NCI-H2196 (cell line): ENCODE results near the gene PGBD5.

ENCODE experiments used
- DNase-seq: peaks from one replicate; lab custom pipeline; 2025; ENCODE audit not compliant: unreplicated experiment; lab: John Stamatoyannopoulos, UW

PGBD5 gene

GRCh38 chr1:230377851-230378250, 48.3 kb downstream of the PGBD5 start:
- DNase-seq = no peak

GRCh38 chr1:230377324-230377723, 48.8 kb downstream of the PGBD5 start:
- DNase-seq = no peak

DNA sequence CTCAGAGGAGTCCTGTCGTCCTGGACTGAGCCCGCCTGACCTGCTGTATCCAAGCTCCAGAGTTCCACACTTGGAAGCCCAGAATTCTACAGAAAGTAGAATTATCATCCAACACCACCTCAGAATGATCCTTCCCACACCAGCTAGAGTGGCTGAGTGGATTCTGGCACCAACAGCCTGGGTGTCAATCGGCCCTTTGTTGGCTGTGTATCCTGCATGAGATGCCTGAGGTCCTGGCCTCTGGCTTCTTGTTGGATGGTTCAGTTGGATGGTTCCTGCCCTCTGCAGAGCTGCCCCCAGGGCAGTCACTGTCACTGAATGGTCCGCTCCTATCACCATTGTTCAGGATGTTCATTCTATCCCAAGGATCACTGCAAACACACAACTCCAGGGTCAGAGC, 49.8 kb downstream of the PGBD5 start:
- DNase-seq = no peak

GRCh38 chr1:230375780-230376179, 50.4 kb downstream of the PGBD5 start:
- DNase-seq = peak; percentile 26

- DNase-seq = no peak
Observed at GRCh38 chr1:230375147-230375546, 51.0 kb downstream of the PGBD5 start.

- no peak for DNase-seq
Observed at GRCh38 chr1:230371923-230372703, 54.0 kb downstream of the PGBD5 start.

DNA sequence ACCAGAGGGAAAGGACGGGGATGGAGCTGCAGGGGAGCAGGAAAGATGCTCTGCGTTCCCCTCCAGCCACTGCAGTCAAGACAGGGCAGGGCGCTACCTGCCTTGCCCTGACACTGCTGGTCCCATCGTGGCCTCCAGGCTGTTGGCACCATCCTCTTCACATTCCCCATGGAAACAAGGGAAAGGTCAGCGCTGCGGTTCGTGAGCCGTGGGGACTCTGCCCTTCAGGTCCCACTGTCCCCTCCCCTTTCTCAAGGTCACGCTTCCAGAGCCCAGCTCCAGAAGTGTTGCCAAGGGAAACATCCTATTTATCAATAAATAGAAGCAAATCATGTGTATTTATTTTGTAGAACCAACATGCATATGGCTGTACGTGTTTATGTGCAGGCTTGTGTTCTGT, 56.0 kb downstream of the PGBD5 start:
- no peak for DNase-seq

DNA sequence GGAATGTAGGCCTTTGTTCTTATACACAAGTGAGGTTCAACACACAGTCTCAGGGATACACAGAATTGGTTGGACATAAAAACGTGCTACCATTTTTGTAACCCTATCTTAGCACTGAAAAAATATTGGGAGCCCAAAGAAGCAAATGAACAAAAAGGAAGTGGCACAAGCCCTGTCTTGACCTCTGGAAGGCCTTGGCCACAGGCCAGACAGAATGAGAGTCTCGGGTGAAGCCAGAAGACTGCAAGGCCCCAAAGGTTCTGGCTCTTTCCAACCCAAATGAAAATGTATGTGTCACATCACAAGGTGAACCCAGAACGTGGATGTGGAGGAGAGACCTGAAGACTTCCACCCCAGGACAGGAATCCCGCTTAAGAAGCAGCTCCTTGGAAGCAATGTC, 57.3 kb downstream of the PGBD5 start:
- DNase-seq = no peak

GRCh38 chr1:230368363-230368762, 57.8 kb downstream of the PGBD5 start:
- DNase-seq = no peak

GRCh38 chr1:230366504-230366915, 59.6 kb downstream of the PGBD5 start:
- DNase-seq = no peak

DNA sequence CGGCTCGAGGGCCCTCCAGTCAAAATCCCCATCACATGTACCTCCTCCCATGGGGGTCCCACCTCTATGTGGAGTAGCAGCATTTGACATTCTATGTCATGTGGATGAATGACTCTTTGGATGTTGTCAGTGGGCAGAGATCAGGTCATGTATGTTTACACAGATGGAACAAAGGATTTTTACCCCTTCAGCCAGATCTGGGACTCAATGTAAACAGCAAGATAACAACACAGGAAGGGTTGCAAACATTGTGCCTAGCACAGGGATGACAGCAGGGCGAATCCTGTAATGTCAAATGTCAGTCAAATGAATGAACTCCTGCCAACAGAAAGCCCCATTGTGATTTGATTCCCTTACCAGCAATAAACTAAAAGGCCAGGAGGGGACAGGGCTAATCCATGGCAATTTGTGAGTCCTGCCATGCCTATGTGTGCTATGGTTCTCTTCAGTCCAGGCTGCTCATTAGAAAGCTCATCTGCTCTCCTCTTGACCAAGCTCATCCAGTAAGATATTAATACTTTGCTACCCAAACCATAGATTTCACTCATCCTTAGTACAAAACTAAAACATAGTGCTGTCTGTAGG, 60.3 kb downstream of the PGBD5 start:
- no peak for DNase-seq

- DNase-seq = no peak
Observed at GRCh38 chr1:230362949-230363348, 63.2 kb downstream of the PGBD5 start.

DNA sequence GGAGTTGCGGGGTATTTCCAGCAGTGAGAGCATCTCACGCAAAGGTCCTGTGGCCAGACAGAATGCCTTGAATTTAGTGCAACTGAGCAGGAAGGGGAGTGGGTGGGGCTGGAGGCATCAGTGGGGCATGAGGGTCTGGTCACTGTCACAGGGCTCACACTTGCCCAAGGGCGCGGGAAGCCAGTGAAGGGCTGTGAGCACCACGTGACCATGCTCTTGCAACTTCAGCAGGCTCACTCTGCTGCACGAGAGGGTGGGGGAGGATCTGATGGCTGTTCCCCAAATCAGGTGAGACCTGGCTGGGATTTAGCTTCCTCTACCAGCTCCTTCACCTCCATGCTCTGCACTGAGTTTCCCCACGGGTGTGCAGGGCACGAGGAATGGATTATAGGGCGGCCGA, 64.2 kb downstream of the PGBD5 start:
- no peak for DNase-seq

DNA sequence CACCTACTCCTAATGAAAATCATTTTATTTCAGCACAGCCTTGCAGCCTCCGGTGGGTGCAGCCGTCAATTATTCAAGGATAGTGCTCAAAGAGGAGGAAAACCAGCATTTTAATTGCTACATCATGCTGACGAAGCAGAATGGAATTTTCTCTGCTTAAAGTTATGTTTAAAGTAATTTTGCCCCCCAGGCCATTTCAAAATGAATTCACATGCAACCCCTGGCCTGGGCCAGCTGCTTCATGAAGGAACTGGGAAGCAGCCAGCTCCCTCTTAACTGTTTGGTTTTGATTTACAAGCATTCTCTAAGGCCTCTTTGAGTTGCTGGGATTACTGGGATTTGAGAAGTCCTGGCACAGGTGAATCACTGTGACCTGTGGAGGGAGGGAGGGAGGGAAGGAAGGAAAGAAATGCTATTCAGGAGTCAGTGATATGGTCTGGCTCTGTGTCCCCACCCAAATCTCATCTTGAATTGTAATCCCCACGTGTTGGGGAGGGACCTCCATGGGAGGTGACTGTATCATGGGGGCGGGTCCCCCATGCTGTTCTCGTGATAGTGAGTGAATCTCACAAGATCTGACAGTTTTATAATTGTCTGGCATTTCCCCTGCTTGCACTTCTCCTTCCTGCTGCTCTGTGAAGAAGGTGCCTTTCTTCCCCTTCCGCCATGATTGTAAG, 66.0 kb downstream of the PGBD5 start:
- peak; percentile 17 for DNase-seq

GRCh38 chr1:230356869-230357794, 69.0 kb downstream of the PGBD5 start:
- DNase-seq = no peak

GRCh38 chr1:230356190-230356589, 69.9 kb downstream of the PGBD5 start:
- DNase-seq = no peak

GRCh38 chr1:230355594-230355993, 70.5 kb downstream of the PGBD5 start:
- no peak for DNase-seq

- no peak for DNase-seq
Observed at GRCh38 chr1:230355128-230355527, 71.0 kb downstream of the PGBD5 start.

DNA sequence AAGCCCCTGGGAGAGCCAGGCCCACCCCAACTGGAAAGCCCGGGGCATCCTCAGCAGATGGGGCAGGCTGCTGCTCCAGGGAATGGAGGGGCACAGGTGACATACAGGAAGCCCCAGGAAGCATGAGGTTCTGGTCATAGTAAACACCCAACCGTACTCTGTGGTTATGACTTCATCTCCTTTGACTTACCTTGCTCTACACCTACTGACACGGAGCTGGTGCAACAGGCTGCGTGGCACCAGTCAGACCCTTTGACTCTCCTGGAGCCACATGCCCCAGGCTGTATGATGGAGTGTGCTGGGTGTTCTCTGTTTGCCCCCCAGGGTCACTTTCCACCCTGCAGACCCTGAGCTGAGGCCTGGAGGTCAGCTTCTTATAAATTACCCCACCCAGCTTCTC, 72.1 kb downstream of the PGBD5 start:
- no peak for DNase-seq

- no peak for DNase-seq
Observed at GRCh38 chr1:230352537-230352936, 73.6 kb downstream of the PGBD5 start.

DNA sequence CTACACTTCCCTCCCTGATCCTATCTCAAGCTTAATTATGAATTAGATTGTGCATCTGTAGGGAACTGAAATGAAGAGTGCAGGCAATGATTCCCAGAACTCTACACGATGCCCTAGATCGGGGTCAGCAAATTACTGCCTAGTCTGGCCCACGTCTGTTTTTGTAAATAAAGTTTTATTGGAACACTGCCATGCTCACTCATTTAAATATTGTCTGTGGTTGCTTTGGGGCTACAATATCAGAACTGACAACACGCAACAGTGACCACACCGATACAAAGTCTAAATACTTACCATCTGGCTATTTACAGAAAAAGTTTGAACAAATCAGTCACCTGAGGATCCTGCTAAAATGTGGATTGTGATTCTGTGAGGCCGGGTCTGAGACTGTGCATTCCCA, 74.1 kb downstream of the PGBD5 start:
- DNase-seq = no peak
